Breast epithelium (tissue), 3 donors: ENCODE measurements around the gene ATG7.

Experiments used
- POLR2A ChIP-seq: fragments of 450-650 bp; IDR thresholded peaks from one replicate; pipeline ENCODE4 v1.6.1; 2016; ENCODE audit warnings: antibody characterized with exemption, mild to moderate bottlenecking, moderate library complexity
- POLR2AphosphoS5 ChIP-seq, 3 donors: sonication (generic); formaldehyde crosslinking; IDR thresholded peaks; one replicate each; pipeline ENCODE4 v1.6.1; 2017; ENCODE audit warnings: antibody characterized with exemption in 3 of 3
- TF ChIP-seq, protein P1 (sequence below), 3 donors: fragments of 450-650 bp; IDR thresholded peaks; one replicate each; pipeline ENCODE4 v1.5.1; 2016 to 2017; ENCODE audit warnings: antibody characterized with exemption in 3 of 3, mild to moderate bottlenecking in 3 of 3, moderate library complexity in 3 of 3

DNA sequence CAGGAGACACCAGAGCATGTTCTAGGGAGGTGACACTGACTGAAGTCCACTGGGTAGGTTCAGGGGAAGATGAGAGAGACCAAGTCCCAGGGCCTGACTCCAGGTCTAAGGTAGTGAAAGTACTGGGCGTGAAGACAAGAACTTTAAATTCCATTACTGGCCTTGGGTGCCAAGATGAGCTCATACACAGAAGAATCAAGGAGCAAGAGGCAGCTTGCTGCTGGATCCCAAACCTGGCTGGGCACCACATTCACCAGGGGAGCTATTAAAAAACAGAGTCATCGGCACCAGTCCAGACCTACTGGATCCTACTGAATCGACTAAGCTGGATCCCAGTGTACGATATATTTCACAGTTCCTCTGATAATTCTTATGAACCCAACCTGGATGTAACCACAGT is 42.1 kb upstream of the ATG7 start:
- TF ChIP-seq, protein P1, sequence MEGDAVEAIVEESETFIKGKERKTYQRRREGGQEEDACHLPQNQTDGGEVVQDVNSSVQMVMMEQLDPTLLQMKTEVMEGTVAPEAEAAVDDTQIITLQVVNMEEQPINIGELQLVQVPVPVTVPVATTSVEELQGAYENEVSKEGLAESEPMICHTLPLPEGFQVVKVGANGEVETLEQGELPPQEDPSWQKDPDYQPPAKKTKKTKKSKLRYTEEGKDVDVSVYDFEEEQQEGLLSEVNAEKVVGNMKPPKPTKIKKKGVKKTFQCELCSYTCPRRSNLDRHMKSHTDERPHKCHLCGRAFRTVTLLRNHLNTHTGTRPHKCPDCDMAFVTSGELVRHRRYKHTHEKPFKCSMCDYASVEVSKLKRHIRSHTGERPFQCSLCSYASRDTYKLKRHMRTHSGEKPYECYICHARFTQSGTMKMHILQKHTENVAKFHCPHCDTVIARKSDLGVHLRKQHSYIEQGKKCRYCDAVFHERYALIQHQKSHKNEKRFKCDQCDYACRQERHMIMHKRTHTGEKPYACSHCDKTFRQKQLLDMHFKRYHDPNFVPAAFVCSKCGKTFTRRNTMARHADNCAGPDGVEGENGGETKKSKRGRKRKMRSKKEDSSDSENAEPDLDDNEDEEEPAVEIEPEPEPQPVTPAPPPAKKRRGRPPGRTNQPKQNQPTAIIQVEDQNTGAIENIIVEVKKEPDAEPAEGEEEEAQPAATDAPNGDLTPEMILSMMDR (IDR thresholded peaks at IDR 0.05): no peak
- no peak for TF ChIP-seq POLR2AphosphoS5 (IDR thresholded peaks at IDR 0.05)
- no peak for TF ChIP-seq POLR2A
